C4-2B (cell line): ENCODE measurements around the gene CDKN2B-AS1.

Experiments used
- H3K27ac ChIP-seq: fragments of 450-650 bp; 2 replicates; pipeline ENCODE4 v1.5.1; 2017
- CTCF ChIP-seq: fragments of 450-650 bp; conservative IDR thresholded peaks from 2 replicates; pipeline ENCODE4 v1.5.1; 2017; ENCODE audit warnings: mild to moderate bottlenecking
- ZFX ChIP-seq: fragments of 450-650 bp; IDR thresholded peaks from 2 replicates; pipeline ENCODE4 v1.6.1; 2017

Gene CDKN2B-AS1

DNA sequence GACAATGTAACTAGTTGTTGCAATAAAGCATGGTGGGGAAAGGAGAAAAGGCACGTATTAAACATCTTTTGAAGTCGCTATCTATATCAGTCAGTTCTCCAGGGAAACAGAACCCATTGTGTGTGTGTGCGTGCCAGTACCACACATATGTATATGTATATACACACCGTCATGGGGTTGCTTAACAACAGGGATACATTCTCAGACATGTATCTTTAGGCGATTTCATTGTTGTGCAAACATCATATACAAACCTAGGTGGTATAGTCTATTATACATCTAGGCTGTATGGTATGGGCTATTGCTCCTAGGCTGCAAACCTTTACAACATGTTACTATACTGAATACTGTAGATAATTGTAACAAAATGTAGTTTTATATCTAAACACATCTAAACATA is 2.3 kb downstream of the CDKN2B-AS1 start:
- no peak overlapping the region for H3K27ac ChIP-seq

DNA sequence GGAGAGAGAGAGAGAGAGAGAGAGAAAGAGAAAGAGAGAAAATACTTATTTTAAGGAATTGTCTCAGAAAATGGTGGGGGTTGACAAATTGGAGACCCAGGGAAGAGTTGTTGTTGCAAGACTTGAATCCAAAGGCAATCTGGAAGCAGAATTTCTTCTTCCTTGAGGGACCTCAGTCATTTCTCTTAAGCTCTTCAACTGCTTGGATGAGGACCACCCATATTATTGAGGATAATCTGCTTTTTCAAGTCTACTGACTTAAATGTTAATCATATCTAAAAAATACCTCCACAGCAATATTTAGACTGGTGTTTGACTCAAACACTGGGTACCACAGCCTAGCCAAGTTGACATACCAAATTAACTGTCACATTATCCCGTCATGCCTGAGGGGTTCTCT is 2.9 kb downstream of the CDKN2B-AS1 start:
- TF ChIP-seq ZFX, result no peak
- TF ChIP-seq CTCF, result no peak
- H3K27ac ChIP-seq, result no peak overlapping the region

More for the DNA sequence above, 2.3 kb downstream of the CDKN2B-AS1 start:
- no peak for TF ChIP-seq ZFX
- no peak for TF ChIP-seq CTCF

- no peak overlapping the region for H3K27ac ChIP-seq
Observed at GRCh38 chr9:21998026-21998425, 3.4 kb downstream of the CDKN2B-AS1 start.

GRCh38 chr9:22002038-22002437 is 7.4 kb downstream of the CDKN2B-AS1 start:
- H3K27ac ChIP-seq, result no peak overlapping the region
- no peak for TF ChIP-seq CTCF
- TF ChIP-seq ZFX, result no peak

More at GRCh38 chr9:21998026-21998425, 3.4 kb downstream of the CDKN2B-AS1 start:
- TF ChIP-seq ZFX, result no peak
- TF ChIP-seq CTCF, result no peak

- no peak overlapping the region for H3K27ac ChIP-seq
- TF ChIP-seq CTCF (no peak), ZFX (no peak)
Observed at GRCh38 chr9:22005021-22005701, 10.6 kb downstream of the CDKN2B-AS1 start.

- H3K27ac ChIP-seq, result no peak overlapping the region
- TF ChIP-seq ZFX (no peak), CTCF (no peak)
Observed at GRCh38 chr9:22005702-22006606, 11.4 kb downstream of the CDKN2B-AS1 start.

DNA sequence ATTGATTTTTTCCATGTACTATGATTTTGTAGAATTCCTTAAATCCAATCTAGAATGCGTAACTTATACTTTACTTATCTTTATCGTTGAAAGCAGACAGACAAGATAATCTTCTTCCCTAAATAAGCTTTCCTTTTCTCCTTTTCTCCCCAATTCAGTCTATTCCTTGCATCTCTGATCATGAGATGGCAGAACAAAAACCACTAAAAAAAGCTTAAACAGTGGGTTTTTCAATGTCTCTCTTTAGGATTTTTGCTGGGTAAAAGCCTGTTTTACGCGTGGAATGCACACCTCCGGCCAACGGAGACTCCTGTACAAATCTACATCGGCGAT is 13.8 kb downstream of the CDKN2B-AS1 start:
- TF ChIP-seq CTCF (no peak), ZFX (no peak)
- peak overlapping the region; percentile 51 for H3K27ac ChIP-seq
